Left cardiac atrium (tissue), 4 donors: ENCODE measurements around the gene TCTN2. TPM values are rescaled to one million over a fixed set of nuclear protein-coding genes. Genes with fewer than 3 reads are reported as not detected.
A peak's percentile ranks its signal among the peaks of the same experiment; 100 is the strongest.

ENCODE experiments used
- ATAC-seq, 2 donors: fragments of 200-7000 bp; cut with Tn5 transposase; one replicate each; pipeline ENCODE4 v1.9.1; 2020; ENCODE audit warnings: mild to moderate bottlenecking in 2 of 2, moderate library complexity in 2 of 2
- DNase-seq: peaks from one replicate; pipeline ENCODE4 v3.0.0-alpha.2; 2020
- intact Hi-C, 2 donors: fragments of 100-400 bp; cut with DNase I; formaldehyde crosslinking; loops; one replicate each; pipeline versions ENCODE4 v1.14.1 to v1.15.1; 2022 to 2023
- long read RNA-seq: library from polyadenylated mRNA; unstranded; transcript quantifications from one replicate; pipeline ENCODE4 v2.0.0, GENCODE V29; 2021
- total RNA-seq, 2 donors: library from RNA; stranded (reverse); fragmentation: NEBNext Ultra II Directional; extraction: Animal tissue kit (Norgen Biotek cat#: 25700); gene quantifications; one replicate each; pipeline ENCODE4 v1.2.1, GENCODE V29; 2021
- donor health status: DM: no; HTN: yes; CAD: no.
- donor health status: DM: no; HTN: yes; CAD: no; lungs with severe emphysema.
- donor health status: DM: yes; HTN: yes; CAD: no.
- donor health status: Dilated cardiomyopathy.

TCTN2 gene
- 1 to 10 TPM; 3.7 to 4.8 TPM for total RNA-seq
- long read RNA-seq: 0 reads

DNA sequence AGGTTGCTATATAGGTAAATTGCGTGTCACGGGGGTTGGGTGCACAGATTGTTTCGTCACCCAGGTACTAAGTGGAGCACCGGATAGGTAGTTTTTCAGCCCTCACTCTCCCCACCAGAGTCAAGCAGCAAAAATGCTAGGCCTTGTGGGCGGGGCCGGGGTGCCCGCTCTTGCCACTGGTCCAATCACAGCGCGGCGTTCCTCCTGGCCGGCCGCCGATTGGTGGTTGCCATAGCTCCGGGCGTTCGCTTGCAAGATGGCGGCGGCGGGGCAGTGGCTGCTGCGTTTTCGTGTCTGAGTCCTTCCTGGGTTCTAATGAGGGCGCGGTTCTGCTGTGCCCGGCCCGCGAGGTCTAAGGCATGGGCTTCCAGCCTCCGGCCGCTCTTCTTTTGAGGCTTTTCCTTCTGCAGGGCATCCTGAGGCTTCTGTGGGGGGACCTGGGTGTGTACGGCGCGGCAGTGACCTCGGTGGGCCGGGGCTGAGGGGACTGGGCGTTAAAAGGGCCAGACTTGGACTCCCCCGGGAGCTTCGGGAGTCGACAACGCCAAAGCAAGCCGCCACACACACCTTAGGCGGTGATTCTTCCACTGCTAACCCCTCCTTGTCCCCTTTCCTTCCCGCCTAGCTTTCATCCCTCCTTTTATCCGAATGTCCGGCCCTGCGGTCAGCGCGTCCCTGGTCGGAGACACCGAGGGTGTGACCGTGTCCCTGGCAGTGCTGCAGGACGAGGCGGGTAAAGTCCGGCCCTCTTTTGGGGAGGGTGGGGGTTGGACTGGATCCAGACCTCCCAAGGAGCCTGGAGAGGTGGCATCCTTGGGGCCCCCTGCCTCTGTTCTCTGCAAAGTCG, at the start of gene TCTN2:
Gene TCTN2, plus strand, starts transcription at position 232 of the 847 bp plus-strand sequence. Its CDS starts 128 bp downstream, at position 360.
- ATAC-seq: peak; percentile 100
- peak; percentile 97 for DNase-seq
- intact Hi-C loops: no loop called here

DNA sequence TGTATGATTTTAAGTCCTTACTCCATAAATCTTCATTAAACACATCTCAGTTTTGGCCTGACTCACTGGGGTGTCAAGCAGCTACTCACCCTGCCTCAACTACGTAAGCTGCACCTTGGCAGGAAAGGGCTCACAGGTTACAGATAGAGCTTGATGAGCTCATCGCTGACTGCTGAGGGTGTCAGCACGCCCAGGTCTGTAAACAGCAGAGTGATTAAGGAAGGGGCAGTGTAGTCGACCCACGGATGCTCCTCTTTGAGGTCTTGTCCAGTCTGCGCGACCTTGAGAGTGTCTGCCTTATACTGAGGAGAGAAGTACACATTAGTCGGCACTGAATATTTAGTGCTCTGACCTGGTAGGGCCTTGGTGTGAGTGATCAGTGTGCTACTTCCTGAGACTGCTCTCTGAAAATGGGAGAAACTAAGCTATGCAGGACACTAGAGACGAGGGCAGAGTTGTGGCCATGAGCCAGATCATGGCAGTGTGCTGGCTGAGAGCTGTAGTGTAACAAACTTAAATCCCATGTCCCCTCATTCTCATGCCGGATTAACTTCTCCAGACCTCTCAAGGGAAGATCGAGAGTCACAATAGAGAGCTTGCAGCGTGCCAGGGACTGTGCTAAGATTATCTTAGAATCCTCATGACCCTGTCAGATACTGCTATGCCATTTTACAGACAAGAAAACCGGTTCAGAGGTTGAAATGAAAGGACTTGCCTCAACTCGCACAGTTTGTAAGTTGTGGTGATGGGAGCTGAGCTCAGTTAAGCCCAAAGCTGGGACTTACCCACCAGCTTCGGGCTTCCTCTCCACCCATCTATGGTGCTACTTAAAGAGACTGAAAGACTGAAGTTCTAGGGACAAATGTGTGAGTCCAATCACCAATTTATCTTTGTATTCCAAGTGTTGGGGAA, 49.0 kb upstream of the TCTN2 start:
- no peak for ATAC-seq
- no peak for DNase-seq
- intact Hi-C loops: no loop called here

DNA sequence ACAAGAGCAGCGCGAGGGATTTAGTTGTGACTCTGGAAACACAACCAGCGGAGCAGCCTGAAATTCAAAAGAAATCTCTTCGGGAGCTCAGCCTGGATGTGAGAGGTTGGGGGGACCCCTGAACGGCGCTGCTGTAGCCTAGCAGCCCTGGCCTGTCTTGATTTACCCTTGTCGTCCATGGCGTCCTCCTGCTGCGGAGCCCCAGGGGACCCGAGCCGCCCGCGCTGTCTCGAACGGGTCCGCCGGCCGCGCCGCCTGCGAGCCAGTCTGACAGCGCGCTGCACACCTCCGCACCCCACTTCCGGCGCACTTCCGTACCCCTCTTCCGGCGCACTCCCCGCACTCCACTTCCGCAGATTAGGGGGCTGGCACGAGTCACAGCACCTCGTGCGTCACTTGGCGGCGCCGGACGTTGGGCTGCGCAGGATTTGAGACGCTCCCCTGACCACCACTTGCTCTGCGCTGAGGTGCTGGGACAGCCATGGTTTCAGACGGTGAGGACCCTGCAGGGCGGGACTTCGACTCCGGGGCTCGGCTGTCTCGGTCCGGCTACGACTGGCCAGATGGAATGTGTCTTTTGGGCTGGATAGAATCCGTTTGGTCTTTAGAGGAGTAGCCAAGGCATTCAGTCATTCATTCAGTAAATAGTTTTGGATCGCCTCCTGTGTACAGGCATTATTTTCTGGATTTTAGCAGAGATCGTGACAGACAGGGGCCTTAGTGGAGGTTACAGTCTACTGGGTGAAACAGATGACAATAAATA, 37.4 kb upstream of the TCTN2 start, which contains the start of the genes EIF2B1 and GTF2H3:
Gene EIF2B1, minus strand, starts transcription at position 308 of the 763 bp plus-strand sequence. Its CDS starts 129 bp downstream, at position 179.
Gene GTF2H3, plus strand, starts transcription at position 451 of the 763 bp plus-strand sequence. Its CDS starts 31 bp downstream, at position 482.
- intact Hi-C loops: no loop called here
- peak; percentile 97 for DNase-seq
- peak; percentile 99 to 100 for ATAC-seq

DNA sequence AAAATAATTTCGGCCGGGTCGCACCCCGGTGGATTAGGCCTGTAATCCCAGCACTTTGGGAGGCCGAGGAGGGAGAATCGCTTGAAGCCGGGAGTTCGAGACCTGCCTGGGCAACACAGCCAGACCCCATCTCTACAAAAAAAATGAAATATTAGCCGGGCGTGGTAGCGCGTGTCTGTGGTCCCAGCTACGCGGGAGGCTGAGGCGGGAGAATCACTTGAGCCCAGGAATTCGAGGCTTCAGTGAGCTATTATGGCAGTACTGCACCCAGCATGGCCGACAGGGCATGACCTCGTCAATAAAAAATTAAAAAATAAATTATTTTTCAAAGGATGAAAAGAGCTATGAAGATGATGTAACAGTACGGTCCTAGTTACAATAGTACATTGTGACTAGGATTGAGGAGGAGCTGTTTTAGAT, 36.8 kb upstream of the TCTN2 start:
- ATAC-seq (no peak), DNase-seq (no peak)

DNA sequence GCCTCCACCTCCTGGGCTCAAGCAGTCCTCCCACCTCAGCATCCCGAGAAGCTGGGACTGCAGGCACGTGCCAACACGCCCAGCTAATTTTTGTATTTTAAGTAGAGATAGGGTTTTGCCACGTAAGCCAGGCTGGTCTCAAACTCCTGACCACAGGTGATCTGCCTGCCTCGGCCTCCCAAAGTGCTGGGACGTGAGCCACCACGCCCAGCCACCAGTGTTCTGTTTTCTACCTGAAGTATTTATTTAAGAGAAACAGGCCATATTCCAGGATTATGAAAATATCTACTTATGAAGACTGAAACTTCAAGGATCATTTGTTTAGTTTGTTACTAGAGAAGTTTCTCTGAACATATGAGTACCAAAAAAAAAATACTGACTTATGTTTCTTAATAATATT, 27.0 kb upstream of the TCTN2 start:
- intact Hi-C loops: no loop called here
- ATAC-seq (no peak), DNase-seq (no peak)

More for the DNA sequence above, 36.8 kb upstream of the TCTN2 start:
- intact Hi-C loops: no loop called here

DNA sequence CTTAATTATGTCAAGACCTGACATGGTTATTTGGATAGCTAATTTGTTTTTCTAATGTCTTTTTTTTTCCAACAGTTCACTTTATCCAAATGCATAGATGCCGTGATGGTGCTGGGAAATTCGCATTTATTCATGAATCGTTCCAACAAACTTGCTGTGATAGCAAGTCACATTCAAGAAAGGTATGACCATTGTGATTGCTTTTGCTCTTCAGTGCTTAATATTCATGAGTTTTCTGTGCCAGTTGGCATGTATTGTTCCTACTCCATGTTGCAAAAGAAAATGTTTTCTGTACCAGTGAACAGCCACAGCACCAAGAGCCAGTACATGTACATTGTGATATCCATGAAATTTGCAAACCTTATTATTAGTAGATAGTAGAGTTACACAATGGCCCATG, 25.5 kb upstream of the TCTN2 start:
- ATAC-seq: no peak
- DNase-seq: no peak
- intact Hi-C loops: no loop called here

DNA sequence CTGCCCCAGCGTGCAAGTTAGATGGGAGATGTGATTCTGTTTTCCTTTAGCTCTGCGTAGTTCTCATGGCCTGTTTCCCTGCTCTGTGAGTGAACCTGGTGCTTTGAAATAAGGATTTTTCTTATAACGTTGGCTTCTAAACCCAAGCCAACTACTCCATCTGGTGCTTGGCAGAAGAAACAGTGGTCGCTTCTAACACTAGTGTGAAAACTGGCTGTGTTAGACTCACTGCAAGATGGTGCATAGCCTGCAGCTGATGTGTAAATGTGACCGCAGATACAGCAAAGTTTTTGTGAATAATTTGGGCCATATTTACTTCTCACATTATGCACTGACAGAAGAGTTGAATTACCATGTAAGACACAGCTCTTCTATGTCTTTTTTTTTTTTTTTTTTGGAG, 25.0 kb upstream of the TCTN2 start:
- no peak for DNase-seq
- intact Hi-C loops: no loop called here
- no peak for ATAC-seq

DNA sequence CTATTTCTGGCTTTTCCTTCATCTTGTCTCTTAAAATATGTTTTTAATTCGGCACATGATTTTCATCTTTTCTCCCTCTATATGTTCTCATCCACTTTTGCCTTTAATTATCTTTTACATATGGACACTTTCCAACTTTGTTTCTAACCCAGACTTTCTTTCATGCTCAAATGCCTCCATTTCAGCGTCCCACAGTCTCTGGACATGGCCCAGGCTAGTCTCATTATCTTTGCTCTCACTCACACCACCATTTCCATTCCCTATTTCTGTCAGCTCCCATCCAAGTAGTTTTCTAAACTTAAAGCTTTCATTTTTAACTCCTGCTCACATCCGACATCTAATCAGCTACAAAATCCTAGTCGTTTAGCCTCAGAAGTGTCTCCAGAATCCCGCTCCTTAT, 22.5 kb upstream of the TCTN2 start:
- no peak for DNase-seq
- no peak for ATAC-seq
- intact Hi-C loops: no loop called here

DNA sequence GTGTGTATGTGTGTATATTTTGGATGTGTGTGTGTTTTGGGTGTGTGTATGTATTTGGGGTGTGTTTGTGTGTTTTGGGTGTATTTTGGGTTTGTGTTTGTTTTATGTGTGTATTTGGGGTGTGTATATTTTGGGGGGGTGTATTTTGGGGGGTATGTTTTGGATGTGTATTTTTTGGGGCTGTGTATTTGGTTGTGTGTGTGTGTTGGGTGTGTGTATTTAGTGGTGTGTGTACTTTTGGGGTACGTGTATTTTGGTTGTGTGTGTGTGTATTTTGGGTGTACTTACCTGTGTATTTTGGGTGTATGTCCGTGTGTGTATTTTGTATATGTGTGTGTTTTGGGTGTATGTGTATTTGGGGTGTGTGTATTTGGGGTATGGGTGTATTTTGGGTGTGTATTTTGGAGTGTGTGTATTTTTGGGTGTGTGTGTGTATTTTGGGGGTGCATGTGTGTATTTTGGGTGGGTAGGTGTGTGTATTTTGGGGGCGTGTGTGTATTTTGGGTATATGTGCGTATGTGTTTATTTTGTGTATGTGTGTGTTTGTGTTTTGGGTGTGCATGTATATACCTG, 16.7 kb upstream of the TCTN2 start:
- intact Hi-C loops: no loop called here
- ATAC-seq (no peak), DNase-seq (no peak)

DNA sequence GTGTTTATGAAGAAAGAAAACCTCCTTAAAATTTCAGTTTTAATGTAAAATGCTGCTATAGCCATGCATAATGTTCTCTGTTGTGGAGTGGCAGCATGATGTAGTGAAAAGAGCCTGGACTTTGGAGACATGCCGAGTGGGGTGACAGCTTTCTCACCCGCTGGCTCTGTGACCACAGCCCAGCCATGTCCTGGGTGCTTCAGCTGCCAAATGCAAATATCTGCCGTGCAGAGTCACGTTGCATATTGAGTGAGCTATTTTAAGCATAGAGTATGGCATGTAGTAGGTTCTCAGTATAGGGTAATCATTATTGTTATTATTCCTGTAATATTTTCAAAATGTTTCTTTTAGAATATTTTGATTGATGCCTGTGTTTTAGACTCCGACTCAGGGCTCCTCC, 15.5 kb upstream of the TCTN2 start:
- DNase-seq: peak; percentile 53
- ATAC-seq: peak; percentile 90 to 92
- intact Hi-C loops: no loop called here

DNA sequence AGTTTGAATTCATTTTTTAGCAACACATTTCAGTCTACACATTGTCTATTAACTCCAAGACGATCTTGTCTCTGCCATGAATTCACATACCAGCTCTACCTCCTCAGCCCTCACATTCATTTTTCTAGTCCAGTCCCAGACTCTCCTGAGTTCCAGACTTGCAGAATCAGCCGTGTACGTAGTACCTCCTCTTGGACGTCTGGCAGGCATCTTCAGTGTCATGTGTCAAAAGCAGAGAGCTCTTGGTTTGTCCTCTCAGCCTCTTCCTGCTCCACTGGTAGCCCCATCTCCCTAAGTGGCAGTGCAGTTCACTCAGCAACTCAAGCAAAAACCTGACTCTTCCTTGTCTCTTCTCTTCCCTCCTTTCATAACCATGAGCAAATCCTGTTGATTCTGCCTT, 14.5 kb upstream of the TCTN2 start:
- intact Hi-C loops: no loop called here
- ATAC-seq: peak in 1 of 2 donors; percentile 38

DNA sequence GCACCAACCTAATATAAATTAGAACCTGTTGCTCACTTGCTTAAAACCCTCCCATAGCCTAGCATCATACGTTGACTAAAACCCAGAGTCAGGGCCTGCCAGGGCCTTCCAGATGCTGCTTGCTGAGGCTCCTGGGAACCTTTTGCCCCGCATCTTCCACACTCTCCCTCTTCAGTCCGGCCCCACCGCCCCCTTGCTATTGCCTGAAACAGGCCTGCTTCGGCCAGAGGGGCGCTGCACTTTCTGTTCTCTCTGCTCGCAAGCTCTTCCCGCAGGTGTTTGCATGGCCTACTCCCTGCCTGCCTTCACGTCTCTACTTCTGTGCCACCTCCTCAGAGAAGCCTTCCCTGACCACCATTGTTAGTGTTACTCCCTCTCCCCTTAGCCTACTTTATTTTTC, 13.7 kb upstream of the TCTN2 start:
- ATAC-seq (no peak), DNase-seq (no peak)
- intact Hi-C loops: no loop called here

More for the DNA sequence above, 14.5 kb upstream of the TCTN2 start:
- DNase-seq: no peak

DNA sequence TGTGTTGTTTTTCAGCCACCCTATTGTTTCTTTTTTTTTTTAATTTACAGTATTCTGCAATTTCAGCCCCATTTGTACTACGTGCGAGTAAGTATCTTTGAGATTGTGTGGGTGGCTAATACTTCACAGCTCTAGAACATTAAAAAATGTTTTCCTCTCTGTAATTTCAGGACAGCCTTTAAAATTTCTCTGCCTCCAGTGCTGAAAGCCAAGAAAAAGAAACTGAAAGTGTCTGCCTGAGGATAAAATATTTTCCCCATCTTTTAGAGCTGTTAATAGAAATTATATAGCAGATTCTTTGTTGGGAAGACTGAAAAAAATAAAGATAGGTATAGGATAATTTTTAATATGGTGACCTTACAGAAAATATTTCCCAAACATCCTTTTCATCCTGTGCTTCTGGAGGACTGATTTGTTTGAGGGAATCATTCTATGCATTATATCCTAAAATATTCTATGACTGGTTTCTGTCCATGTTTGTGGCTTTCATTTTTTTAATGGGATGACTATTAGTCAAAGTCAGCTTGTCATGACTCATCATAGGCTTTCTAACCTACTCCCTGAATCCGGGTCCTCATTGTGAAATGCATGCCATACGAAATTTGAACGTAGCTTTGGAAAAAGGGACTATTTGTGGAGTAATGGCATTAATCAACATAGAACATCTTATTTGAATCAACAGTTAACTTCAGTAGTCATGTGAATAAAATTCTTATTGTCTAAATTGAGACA, 10.8 kb upstream of the TCTN2 start:
- intact Hi-C loops: no loop called here
- ATAC-seq: no peak
- no peak for DNase-seq

DNA sequence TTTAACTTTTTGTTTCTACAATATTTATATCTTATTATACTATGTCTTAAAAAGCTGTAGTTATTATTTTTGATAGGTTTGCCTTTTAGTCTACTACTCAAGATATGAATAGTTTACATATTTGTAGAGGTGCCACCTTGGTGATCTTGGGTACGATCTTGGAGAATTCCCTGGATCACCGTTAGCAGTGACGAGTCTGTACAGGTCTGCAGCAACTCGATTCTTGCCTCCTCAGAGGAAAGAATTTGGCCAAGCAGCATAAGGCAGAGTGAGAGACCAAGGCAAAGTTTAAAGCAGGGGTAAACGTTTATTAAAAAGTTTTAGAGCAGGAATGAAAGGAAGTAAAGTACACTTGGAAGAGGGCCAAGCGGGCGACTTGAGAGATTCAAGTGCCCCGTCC, 3.1 kb upstream of the TCTN2 start:
- ATAC-seq: no peak
- no peak for DNase-seq
- intact Hi-C loops: no loop called here

DNA sequence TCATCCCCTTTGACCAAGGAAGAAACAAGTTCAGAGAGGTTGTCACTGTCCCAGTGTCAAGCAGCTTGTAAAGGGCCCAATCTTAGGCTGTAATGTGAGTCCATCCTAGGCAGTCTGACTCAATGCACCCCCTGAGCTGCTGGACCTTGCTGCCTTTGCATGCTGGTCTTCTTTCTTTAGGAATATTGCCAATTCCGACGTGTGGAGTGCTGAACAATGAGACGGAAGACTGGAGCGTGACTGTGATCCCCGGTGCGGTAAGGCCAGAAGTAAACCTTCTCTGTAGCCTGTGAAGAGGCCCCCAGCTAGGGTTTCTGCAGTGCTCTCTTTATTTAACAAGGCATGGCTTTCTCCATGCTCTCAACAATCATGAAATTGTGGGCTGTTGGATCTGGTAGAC, 963 bp downstream of the TCTN2 start:
- no peak for DNase-seq
- intact Hi-C loops: no loop called here
- no peak for ATAC-seq

DNA sequence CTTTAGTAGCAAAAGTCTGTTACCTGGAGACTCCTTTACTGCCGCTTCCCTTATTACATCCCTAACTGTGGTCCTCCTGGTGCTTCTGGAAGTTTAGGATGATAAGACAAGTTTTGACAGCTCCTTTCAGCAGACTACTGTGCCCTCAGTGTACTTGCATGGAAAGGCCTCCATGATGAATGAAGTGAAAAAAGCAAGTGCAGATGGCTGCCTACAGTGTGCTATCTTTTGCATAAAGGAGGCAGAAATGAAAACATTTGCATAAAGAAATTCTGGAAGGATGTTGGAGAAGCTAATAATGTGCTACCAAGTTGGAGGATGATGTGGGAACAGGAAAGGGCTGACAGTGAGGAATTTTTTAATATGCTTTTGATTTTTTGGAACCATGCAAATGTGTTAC, 4.5 kb downstream of the TCTN2 start:
- intact Hi-C loops: no loop called here
- DNase-seq (no peak), ATAC-seq (no peak)

DNA sequence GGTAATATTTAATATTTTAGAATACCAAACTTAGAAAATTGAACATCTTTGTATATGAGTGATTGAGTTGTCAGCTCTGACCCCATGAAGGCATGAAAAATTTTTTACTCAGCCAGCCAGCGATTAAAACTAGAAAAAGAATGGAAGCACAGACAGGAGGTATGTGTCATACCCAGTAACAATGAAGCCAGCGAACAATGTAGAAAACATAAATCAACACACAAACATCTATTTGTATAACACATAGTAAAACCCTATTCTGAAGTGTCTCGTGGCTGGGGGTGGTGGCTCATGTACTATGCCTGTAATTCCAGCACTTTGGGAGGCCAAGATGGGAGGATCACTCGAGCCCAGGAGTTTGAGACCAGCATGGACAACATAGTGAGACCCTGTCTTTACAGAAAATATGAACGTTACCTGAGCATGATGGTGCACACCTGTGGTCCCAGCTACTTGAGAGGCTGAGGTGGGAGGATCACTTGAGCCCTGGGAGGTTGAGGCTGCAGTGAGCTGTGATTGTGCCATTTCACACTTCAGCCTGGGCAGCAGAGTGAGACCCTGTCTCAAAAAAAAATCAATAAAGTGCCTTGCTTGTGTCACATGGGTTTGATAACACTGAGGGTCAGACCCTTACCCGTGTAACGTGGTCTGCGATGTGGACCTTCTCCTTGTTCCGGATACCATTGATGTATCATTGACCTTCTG, 5.9 kb downstream of the TCTN2 start:
- ATAC-seq (no peak), DNase-seq (no peak)
- intact Hi-C loops: no loop called here

DNA sequence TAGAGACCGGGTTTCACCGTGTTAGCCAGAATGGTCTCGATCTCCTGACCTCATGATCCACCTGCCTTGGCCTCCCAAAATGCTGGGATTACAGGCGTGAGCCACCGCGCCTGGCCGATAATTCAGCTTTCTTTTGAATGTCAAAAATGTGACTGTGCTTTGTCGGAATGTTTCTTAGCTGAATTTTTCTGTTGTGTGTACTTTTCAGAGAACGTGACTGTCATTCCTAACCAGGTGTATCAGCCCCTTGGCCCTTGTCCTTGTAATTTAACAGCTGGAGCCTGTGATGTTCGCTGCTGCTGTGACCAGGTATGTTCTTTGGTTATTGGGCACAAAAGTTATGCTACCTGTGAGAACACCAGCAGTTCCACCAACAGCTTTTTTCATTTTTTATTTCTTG, 8.1 kb downstream of the TCTN2 start:
- intact Hi-C loops: no loop called here
- DNase-seq: no peak
- ATAC-seq: no peak
